ENCODE results near the gene AFF3. TPM values are rescaled to one million over a fixed set of nuclear protein-coding genes. Genes with fewer than 3 reads are reported as not detected.

AFF3 gene
- total and polyA plus RNA-seq, 7 experiments from 2014 or later: 3.0 to 24.1 (median 19.8) TPM

DNA sequence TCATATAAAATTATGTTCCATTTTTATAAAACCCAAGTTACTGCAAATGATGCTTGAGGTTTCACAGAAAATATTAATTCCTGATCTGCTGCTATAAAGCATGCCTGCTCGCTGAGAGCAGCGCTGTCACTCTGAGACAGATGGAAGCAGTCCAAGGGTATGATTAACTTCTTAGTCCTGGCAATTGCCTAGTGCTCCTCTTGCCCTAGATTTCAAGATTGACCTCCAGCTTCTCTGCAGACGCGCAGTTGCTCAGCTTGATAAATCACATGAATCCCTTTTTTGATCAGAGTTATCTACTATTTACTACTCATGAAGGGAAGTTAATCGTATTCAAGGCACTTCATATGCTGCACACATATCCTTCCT lies 498.0 kb downstream of the AFF3 start:
- CTCF ChIA-PET: no interaction called here
- Histone ChIP-seq H3K36me3 (ENCODE audit: control insufficient read depth in 2 of 3, insufficient read depth in 3 of 3, low read length in 3 of 3) (no peaks in the 10 kb centered on the region), H3K27me3 (ENCODE audit: control insufficient read depth in 2 of 2, insufficient read depth in 2 of 2, low read length in 2 of 2) (no peaks in the 10 kb centered on the region), H3K4me3 (ENCODE audit: low read length) (no peak overlapping the region), H3K9me3 (ENCODE audit: control insufficient read depth in 2 of 3, low read length in 3 of 3) (no peaks in the 10 kb centered on the region), H3K27ac (ENCODE audit: low read depth, low read length) (no peak overlapping the region), H3K4me1 (ENCODE audit: control insufficient read depth in 2 of 2, insufficient read depth in 2 of 2, low read length in 2 of 2) (no peaks in the 10 kb centered on the region)
- Mint-ChIP-seq H3K27ac (no peak overlapping the region), H3K9me3 (peaks cover 0 to 10% (median 0%) of the 10 kb centered on the region in 11 donors), H3K36me3 (peaks cover 0 to 32% (median 29%) of the 10 kb centered on the region in 5 donors), H3K4me1 (no peaks in the 10 kb centered on the region), H3K27me3 (peaks cover 0 to 2% (median 0%) of the 10 kb centered on the region in 5 donors), H3K4me3 (no peak overlapping the region)
- POLR2A ChIA-PET: no interaction called here
- no peak for DNase-seq
- ATAC-seq: no peak
- intact Hi-C loops (cut with micrococcal nuclease): no loop called here

DNA sequence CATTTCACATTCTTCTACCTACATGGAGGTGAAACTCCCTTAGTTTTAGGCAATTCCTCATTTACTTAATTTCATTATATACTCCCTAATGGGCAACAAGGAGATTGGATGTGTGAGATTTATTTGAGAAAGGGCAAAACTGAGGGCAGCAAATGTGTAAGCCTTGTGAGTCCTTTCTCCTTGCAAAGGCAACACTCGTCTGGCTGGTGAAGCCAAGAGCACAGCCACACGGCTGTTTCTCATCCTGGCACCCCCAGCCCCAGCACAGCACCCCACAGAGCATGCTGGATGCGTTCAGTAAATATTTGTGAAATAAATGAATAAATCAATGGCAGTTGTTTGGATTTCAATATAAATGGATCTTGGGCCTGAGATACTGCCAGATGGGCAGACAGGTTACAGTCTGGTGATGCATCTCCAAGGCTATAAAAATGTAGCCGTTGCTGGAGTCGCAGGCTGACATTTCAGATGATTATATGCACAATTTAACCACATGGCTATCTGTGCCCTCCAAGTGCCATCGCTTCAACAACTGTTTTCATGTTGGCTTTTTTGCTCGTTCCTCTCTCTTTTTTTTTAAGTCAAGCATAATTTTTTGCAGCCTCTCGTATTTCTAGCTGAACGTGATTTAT lies 498.5 kb downstream of the AFF3 start:
- peaks cover 0 to 2% (median 0%) of the 10 kb centered on the region in 5 donors for H3K27me3 Mint-ChIP-seq
- ATAC-seq: no peak
- H3K36me3 Mint-ChIP-seq: peaks cover 0 to 27% (median 24%) of the 10 kb centered on the region in 5 donors
- Histone ChIP-seq H3K27ac (ENCODE audit: low read depth, low read length) (no peak overlapping the region), H3K4me1 (ENCODE audit: control insufficient read depth in 2 of 2, insufficient read depth in 2 of 2, low read length in 2 of 2) (no peaks in the 10 kb centered on the region), H3K27me3 (ENCODE audit: control insufficient read depth in 2 of 2, insufficient read depth in 2 of 2, low read length in 2 of 2) (no peaks in the 10 kb centered on the region), H3K36me3 (ENCODE audit: control insufficient read depth in 2 of 3, insufficient read depth in 3 of 3, low read length in 3 of 3) (no peaks in the 10 kb centered on the region), H3K4me3 (ENCODE audit: low read length) (no peak overlapping the region), H3K9me3 (ENCODE audit: control insufficient read depth in 2 of 3, low read length in 3 of 3) (no peaks in the 10 kb centered on the region)
- CTCF ChIA-PET: no interaction called here
- intact Hi-C loops (cut with micrococcal nuclease): no loop called here
- H3K27ac Mint-ChIP-seq: no peak overlapping the region
- H3K4me1 Mint-ChIP-seq: no peaks in the 10 kb centered on the region
- H3K4me3 Mint-ChIP-seq: no peak overlapping the region
- POLR2A ChIA-PET: no interaction called here
- peaks cover 0 to 10% (median 0%) of the 10 kb centered on the region in 11 donors for H3K9me3 Mint-ChIP-seq
- DNase-seq: no peak

DNA sequence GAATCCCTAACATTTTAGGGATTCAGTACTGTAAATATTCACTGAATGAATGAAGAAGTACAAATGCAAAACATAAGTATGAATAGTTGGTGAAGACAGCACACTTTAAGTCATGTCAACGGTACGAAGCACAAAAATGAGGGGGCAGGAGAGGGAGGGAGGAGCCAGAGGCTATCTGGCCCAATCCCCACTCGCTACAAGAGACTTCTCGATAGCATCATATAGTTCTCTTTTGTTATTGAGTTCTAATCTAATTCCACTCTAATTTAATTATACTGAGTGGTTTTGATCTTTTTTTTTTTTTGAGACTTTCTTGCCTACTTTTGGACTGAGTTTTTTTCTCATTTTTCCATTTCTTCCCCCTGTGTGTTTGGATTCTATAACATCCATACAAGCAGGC lies 500.4 kb downstream of the AFF3 start:
- DNase-seq: no peak
- no peaks in the 10 kb centered on the region for H3K27me3 ChIP-seq (ENCODE audit: control insufficient read depth in 2 of 2, insufficient read depth in 2 of 2, low read length in 2 of 2)
- intact Hi-C loops (cut with micrococcal nuclease): no loop called here
- no peaks in the 10 kb centered on the region for H3K9me3 ChIP-seq (ENCODE audit: control insufficient read depth in 2 of 3, low read length in 3 of 3)
- no peak overlapping the region for H3K4me3 Mint-ChIP-seq
- peaks cover 0 to 5% (median 0%) of the 10 kb centered on the region in 11 donors for H3K9me3 Mint-ChIP-seq
- H3K4me3 ChIP-seq (ENCODE audit: low read length): no peak overlapping the region
- peaks cover 0 to 19% (median 11%) of the 10 kb centered on the region in 5 donors for H3K36me3 Mint-ChIP-seq
- ChIA-PET POLR2A (no interaction called here), CTCF (no interaction called here)
- H3K36me3 ChIP-seq (ENCODE audit: control insufficient read depth in 2 of 3, insufficient read depth in 3 of 3, low read length in 3 of 3): no peaks in the 10 kb centered on the region
- H3K4me1 ChIP-seq (ENCODE audit: control insufficient read depth in 2 of 2, insufficient read depth in 2 of 2, low read length in 2 of 2): no peaks in the 10 kb centered on the region
- H3K27ac Mint-ChIP-seq: no peak overlapping the region
- no peak for ATAC-seq
- H3K4me1 Mint-ChIP-seq: no peaks in the 10 kb centered on the region
- H3K27me3 Mint-ChIP-seq: peaks cover 0 to 2% (median 0%) of the 10 kb centered on the region in 5 donors
- no peak overlapping the region for H3K27ac ChIP-seq (ENCODE audit: low read depth, low read length)

DNA sequence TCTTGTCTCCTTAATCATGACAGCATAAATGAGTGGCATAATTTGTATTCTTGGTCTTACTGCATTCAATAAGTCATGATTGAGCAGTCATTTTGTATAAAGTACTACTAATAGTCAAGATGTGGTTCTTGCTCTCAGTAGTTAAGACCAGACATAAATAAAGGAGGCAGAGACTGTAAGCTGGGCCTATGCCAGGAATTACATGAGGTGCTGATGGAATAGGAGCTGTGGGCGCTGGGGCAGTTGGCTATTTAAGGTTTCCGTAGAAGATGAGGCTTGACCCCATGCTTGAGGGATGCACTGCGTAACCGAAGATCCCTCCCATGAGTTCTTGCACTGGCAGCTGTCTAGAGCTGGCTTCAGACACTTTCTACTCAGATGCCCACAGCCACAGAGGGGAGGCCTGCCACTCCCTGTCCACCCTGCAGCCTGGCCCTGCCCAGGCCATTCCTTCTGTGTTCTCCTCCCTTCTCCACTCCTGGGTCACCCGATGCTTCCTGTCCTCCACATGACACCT lies 501.7 kb downstream of the AFF3 start:
- CTCF ChIA-PET: no interaction called here
- POLR2A ChIA-PET: no interaction called here
- Histone ChIP-seq H3K9me3 (ENCODE audit: control insufficient read depth in 2 of 3, low read length in 3 of 3) (no peaks in the 10 kb centered on the region), H3K27ac (ENCODE audit: low read depth, low read length) (no peak overlapping the region), H3K4me3 (ENCODE audit: low read length) (no peak overlapping the region), H3K36me3 (ENCODE audit: control insufficient read depth in 2 of 3, insufficient read depth in 3 of 3, low read length in 3 of 3) (no peaks in the 10 kb centered on the region), H3K4me1 (ENCODE audit: control insufficient read depth in 2 of 2, insufficient read depth in 2 of 2, low read length in 2 of 2) (no peaks in the 10 kb centered on the region), H3K27me3 (ENCODE audit: control insufficient read depth in 2 of 2, insufficient read depth in 2 of 2, low read length in 2 of 2) (no peaks in the 10 kb centered on the region)
- intact Hi-C loops (cut with micrococcal nuclease): no loop called here
- ATAC-seq (no peak), DNase-seq (no peak)
- peaks cover 0 to 2% (median 0%) of the 10 kb centered on the region in 5 donors for H3K27me3 Mint-ChIP-seq
- peaks cover 0 to 6% (median 0%) of the 10 kb centered on the region in 7 donors for H3K4me1 Mint-ChIP-seq
- H3K36me3 Mint-ChIP-seq: peaks cover 0 to 15% (median 8%) of the 10 kb centered on the region in 5 donors
- peaks cover 0 to 5% (median 0%) of the 10 kb centered on the region in 11 donors for H3K9me3 Mint-ChIP-seq
- H3K4me3 Mint-ChIP-seq: no peak overlapping the region
- no peak overlapping the region for H3K27ac Mint-ChIP-seq

DNA sequence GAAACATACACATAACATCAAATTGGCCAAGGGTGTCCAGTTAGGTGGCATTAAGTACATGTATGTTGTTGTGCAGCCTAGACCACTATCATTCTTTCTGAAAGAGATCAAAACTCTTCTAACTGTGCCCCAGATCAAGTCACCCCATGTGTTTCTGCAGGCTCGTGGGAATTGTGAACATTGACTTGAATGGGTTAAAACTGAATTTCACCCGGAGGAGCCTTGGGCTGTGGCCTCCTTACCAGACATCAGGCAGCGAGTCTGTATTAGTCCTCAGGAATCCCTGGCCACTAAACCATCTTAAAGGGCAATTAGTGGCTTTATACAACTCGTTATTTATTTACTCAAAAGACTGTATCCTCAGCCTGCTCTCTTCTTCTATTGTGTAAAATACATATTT lies 503.6 kb downstream of the AFF3 start:
- intact Hi-C loops (cut with micrococcal nuclease): no loop called here
- Mint-ChIP-seq H3K9me3 (peaks cover 0 to 8% (median 3%) of the 10 kb centered on the region in 11 donors), H3K4me1 (peaks cover 0 to 6% (median 0%) of the 10 kb centered on the region in 7 donors), H3K27ac (no peak overlapping the region), H3K4me3 (no peak overlapping the region), H3K27me3 (peaks cover 0 to 2% (median 0%) of the 10 kb centered on the region in 5 donors), H3K36me3 (peaks cover 0 to 13% (median 6%) of the 10 kb centered on the region in 5 donors)
- DNase-seq (no peak), ATAC-seq (no peak)
- no peak overlapping the region for H3K27ac ChIP-seq (ENCODE audit: low read depth, low read length)
- CTCF ChIA-PET: no interaction called here
- no peak overlapping the region for H3K4me3 ChIP-seq (ENCODE audit: low read length)
- no peaks in the 10 kb centered on the region for H3K27me3 ChIP-seq (ENCODE audit: control insufficient read depth in 2 of 2, insufficient read depth in 2 of 2, low read length in 2 of 2)
- POLR2A ChIA-PET: no interaction called here
- no peaks in the 10 kb centered on the region for H3K4me1 ChIP-seq (ENCODE audit: control insufficient read depth in 2 of 2, insufficient read depth in 2 of 2, low read length in 2 of 2)
- no peaks in the 10 kb centered on the region for H3K9me3 ChIP-seq (ENCODE audit: control insufficient read depth in 2 of 3, low read length in 3 of 3)
- no peaks in the 10 kb centered on the region for H3K36me3 ChIP-seq (ENCODE audit: control insufficient read depth in 2 of 3, insufficient read depth in 3 of 3, low read length in 3 of 3)

DNA sequence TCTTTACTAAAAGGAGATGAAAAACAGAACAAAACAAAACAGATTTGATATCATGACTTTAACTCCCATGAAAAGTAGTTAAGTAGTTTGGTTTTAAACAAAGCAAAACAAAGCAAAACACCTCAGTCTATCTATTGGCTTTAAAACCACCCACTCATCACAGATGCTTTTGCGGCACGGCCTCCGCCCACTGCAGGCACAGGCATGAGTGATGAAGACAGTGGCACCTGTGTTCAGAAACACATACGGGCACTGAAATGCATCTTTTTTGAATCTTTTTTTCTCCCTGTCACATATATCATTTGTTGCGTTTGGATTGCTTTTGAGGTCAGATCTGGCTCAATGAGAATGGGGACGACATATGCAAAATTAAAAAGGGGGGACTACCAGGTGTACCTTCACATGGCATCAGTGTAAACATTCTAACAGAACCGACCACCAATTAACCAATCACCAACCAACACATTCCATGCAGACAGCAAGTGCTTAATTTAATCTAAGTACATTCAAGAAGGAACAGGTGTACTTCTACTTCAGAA lies 505.2 kb downstream of the AFF3 start:
- peaks cover 0 to 15% (median 5%) of the 10 kb centered on the region in 11 donors for H3K9me3 Mint-ChIP-seq
- no peak overlapping the region for H3K27ac Mint-ChIP-seq
- Histone ChIP-seq H3K27me3 (ENCODE audit: control insufficient read depth in 2 of 2, insufficient read depth in 2 of 2, low read length in 2 of 2) (no peaks in the 10 kb centered on the region), H3K9me3 (ENCODE audit: control insufficient read depth in 2 of 3, low read length in 3 of 3) (no peaks in the 10 kb centered on the region), H3K4me1 (ENCODE audit: control insufficient read depth in 2 of 2, insufficient read depth in 2 of 2, low read length in 2 of 2) (no peaks in the 10 kb centered on the region), H3K36me3 (ENCODE audit: control insufficient read depth in 2 of 3, insufficient read depth in 3 of 3, low read length in 3 of 3) (no peaks in the 10 kb centered on the region), H3K4me3 (ENCODE audit: low read length) (no peak overlapping the region), H3K27ac (ENCODE audit: low read depth, low read length) (no peak overlapping the region)
- intact Hi-C loops (cut with micrococcal nuclease): no loop called here
- ATAC-seq (no peak), DNase-seq (no peak)
- peaks cover 0 to 20% (median 10%) of the 10 kb centered on the region in 5 donors for H3K36me3 Mint-ChIP-seq
- H3K4me3 Mint-ChIP-seq: no peak overlapping the region
- ChIA-PET CTCF (interaction anchor here (0.7 kb wide), 1 partner anchor 13 kb away, joined by 3 read pairs; no protein-coding TSS in a partner anchor), POLR2A (no interaction called here)
- H3K27me3 Mint-ChIP-seq: peaks cover 0 to 2% (median 0%) of the 10 kb centered on the region in 5 donors
- peaks cover 0 to 6% (median 0%) of the 10 kb centered on the region in 7 donors for H3K4me1 Mint-ChIP-seq
